GDM1 (cell line): Measurements from ENCODE around the gene CITED2.

Experiments used
- DNase-seq: peaks from one replicate; lab custom pipeline; 2025; lab: John Stamatoyannopoulos, UW

Gene CITED2

DNA sequence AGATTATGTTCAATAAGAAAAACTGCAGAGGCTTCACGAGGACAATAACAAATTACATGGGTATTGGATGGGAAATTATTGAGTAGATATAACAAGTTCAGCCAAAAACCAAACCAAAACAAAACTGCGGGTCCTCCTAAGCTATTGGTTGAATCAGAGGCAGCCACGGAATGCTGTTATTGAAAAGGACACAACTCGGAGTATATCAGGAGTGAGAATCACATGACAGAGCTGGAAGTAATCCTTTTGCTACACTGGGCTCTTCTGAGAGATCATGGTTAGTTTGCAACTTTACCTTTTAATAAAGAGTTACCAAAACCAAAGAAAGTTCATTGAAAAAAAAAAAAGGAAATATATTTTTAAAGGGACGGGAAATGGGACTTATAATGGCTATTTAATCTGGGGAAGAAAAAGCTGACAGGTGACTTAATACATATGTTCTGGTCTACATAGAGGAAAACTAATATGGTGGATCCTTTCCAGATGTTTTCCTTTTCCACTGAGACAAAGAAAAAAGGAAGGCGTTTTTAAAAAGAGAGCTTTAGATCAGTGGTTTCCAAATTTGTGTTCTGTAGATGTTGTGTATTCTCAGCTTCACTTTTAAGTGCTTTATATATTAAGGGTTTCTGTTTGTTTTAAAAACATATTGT lies 6.9 kb upstream of the CITED2 start:
- DNase-seq = no peak

DNA sequence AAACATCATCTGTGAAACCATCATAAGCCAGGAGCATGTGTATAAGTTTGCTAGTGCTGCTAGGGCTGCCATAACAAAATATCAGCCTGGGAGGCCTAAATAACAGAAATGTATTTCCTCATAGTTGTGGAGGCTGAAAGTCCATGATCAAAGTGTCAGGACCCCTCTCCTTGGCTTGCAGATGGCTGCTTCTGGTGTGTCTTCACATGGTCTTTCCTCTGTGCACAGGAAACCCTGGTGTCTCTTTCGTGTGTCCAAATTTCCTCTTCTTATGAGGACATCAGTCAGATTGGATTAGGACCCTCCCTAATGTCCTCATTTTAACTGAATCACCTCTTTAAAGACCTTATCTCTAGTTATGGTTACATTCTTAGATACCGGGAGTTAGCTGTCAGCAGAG lies 6.2 kb upstream of the CITED2 start:
- no peak for DNase-seq

DNA sequence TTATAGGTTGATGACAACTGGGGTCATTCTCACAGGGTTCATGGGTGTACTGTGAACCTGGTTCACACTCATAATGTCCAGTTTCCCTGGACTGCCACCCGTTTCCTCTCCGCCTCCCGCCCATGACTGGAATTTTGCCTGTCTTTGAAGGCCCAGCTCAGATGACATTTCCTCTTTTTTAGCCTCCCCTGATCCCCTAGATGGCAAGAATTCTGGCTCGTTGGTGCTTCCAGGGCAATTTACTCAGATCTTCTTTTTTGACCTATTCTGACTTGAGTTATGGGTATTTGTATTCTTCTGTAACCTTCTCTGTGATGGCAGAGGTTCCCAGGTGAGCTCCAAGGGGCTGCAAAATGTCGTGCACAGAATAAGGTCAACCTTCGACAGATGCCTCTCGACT lies 5.7 kb upstream of the CITED2 start:
- DNase-seq = no peak

DNA sequence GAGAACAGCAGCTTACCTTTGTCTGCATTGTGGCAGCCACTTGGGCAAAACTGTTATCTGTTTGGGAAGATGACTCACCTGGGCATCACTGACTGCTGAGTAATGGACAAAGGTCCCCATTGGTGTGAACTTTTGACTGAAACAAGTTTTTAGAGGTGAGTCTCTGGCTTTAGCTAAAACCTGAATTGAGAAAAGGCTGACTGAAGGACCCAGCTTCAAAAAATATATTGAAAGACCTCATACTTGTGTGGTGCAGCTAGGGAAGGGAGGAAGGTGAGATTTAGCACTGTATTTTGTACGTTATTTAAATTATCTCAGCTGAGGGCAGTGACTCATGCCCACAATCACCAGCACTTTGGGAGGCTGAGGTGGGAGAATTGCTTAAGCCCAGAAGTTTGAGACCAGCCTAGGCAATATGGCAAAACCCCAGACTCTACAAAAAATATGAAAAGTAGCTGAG lies 4.5 kb upstream of the CITED2 start:
- no peak for DNase-seq

DNA sequence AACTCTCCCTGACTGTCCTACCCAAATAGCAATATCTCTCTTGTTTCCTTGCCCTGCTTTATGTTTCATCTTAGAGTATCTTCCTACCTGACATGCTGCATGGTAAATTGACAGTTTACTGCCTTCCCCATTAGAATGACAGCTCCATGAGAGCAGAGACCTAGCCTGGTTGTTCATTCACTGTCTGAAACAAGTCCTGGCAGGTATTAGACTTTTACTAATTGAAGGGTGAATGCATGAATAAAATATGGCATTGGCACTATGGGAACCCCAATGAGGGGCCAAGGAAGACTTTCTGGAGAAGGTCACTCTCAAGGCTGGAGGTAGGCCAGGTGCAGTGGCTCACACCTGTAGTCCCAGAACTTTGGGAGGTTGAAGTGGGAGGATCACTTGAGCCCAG lies 3.8 kb upstream of the CITED2 start:
- DNase-seq = no peak

DNA sequence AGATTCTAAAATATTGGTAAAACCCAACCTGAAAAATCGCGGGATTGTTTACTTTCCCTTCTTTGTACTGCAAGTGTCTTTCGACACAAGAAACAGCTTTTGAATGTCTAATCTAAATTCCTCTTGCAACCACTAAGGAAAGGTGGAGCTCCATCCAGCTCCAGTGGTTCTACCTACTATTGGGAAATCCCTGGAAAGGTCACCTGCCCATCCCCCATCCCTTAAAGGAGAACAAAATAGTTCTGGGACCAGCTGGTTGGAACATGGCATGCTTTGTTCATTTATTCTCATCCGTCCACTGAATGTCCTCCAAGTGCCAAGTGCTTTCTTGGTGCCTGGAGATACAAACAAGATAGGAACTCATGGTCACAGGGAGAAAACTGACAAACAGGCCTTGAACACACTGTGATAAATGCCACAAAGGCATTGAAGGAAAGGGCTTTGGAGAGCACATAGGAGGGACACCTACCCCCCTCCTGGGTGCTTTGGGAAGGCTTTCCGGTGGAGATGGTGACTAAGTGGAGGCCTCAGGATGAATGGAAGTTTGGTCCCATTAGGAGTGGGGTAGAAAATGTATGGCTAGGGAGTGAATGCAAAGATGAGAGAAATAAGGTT lies 2.3 kb upstream of the CITED2 start:
- no peak for DNase-seq

DNA sequence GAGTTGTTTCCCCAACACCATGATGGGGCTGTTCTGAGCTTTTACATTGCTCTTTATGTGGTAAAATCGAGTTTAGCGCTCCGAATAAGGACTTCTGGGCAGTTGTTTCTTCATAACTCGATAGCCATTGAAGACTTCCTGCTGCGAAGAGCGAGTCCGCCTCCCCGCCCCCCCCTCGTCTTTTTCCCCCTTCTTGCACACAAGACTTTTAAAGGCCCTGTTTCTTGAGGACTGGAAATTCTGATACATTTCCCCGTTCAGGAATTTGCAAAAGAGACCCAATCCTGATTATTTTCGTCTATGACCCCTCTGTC lies 1.5 kb upstream of the CITED2 start:
- DNase-seq = peak; percentile 49

DNA sequence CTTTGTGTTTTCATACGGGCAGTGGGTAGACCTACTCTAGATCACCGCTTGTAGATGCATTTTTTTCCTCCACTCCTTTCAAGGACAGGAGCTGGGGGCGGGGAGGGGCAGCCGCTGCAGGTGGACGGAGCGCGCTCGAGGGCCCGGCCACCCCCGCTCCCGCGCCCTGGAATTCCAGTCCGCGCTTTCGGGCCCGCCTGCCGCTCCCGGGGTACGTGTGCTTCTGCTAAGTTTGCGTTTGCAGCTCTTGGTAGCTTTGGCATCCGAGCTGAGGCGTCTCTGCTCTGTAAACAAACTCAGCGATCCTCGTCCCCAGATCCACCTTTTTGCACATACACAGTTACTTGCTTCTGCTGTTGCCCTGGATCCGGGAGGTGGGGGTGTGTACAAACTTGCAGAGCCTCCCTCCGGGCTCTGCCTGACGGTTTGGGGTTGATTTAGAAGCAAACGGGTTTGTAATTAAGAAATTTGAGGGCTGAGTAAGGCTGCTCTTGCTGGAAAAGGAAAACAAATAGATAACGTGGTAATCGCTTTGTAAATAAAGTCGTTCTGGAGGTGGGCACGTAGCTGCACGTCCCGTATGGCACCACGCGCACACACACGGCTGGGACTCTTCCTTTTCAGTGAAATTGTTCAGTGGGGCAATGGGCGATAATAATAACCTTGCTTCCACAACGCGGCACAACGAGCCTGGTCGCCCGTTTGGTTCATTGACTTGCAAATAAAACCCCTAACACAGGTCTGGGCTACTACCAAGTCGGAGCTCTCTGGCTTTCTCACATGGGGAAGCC lies 973 bp upstream of the CITED2 start:
- peak; percentile 94 for DNase-seq

DNA sequence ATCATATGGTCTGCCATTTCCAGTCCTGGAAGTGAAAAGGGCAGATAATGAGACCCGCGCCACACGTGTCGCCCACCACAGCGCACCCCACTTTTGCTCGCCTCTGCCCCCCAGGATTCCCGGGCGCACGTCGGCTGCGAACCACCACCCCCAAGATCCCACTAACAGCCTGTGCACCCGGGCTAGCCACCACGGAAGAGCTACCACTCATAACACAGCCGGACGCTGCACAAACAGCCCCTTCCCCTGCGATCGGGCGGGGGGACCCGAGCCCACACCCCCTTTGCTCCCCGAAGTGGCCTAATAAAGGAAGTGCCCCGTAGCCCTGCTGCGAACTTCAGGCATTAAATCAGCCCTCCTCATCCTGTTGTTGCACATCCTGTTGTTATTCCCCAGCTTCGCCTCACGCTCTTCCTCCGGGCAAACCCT lies 506 bp downstream of the CITED2 start:
- no peak for DNase-seq

DNA sequence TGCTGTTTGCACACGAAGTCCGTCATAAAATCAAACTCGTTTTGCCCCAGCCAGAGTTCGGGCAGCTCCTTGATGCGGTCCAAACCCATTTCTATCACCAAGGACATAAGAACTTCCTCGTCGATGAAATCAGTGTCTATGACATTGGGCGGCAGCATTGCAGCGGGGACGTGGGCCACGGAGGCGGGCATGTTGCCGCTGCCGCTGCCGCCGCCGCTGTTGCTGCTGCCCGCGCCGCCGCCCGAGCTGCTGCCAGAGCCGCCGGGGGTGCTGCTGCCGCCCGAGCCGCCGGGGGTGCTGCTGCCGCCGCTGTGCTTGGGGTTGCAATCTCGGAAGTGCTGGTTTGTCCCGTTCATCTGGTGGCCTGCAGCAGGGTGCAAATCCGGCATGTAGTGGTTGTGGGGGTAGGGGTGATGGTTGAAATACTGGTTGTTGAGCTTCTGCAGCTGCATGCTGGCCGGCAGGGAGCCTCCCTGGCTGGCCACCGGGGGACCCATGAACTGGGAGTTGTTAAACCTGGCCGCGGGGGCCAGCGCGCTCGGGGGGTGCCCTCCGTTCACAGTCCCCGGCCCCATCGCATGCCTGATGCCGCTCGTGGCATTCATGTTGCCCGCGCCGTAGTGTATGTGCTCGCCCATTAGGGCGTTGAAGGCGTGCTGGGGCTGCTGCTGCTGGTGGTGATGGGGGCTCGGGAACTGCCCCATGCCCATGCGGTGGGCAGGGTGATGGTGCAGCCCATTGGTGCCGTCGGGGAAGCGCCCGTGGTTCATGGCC lies 1.1 kb downstream of the CITED2 start:
- peak; percentile 51 for DNase-seq

DNA sequence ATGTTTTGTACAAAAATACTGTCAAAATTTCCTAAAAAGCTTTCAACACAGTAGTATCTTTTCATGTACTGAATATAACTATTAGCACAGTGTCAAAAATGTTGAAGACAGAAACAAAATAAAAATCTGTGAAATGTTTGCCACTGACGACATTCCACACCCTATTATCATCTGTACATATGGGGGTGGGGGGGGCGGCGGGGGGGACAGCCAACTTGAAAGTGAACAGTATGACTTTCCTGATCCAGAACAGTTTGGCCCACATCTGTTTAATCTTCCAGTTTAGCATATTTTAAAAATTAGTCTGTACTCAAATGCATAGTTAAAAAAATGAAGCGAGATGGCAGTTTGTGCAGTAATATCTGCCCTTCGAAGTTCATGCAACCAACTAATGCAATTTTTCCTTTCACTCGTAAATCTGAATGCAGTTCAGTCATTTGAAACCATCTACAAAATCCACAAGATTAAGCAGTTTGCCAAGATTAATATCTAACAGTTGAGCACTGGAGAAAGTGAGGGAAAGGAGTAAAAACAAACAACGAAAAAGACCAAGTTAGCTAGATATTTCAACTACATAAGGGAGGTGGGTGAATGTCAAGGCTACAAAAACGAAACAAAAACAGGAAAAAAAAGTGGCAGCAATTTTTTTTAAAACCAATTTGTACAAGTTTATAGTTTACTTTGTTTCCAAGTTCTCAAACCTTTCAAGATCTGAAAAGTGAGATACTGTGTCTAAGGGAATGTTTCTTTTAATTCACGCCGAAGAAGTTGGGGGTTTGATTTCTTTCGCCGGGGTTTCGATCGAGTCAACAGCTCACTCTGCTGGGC lies 1.9 kb downstream of the CITED2 start:
- DNase-seq = no peak

DNA sequence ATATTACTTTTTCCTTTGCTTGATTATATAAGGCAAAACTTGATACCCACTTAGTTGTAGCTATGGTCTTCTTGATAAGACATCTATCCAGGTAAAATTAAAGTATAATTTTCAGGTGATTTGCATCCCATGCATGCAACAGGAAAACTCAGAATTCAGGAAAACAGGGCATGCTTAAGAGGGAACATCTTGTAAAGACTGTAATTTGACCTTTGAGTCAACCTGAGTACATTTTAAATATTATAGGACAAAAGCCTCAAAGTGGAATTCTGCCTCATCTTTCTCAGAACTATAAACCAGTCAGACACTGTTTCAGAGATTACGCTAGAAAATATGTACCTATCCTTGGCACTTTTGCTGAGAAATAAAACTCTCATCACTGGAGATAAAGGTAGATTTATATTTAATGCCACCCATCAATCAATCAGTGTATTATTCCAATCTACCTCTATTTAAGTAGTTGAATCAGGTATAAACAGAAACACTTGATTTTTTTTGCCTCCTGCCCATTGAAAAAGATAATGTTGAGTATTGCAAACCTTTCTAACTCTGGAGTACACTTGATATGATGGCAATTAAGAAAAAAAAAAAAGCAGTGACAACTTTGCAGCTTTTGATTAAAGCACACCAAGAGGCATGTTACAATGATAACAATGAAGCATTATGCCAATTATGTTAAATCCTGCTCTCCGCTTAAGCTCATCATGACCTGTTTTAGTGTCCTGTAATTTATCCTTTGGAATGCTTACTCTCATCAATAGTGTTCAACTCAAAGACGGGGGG lies 2.8 kb downstream of the CITED2 start:
- DNase-seq = no peak

DNA sequence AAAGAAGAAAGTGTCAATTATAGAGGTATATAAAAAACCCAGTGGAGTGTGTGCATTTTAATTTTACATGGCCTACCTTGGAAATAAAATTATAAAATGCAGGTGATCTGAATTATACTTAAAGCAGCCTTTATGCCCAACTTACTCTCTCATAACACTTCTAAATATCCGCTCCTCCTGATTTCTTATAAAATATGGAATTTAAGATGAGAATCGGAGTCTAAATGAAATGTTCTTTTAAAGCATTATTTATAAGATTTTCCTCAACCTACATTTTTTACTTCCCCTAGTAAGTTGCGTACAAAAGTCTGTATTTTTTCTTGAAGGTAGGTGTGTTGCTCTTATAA lies 3.5 kb downstream of the CITED2 start:
- DNase-seq = no peak

DNA sequence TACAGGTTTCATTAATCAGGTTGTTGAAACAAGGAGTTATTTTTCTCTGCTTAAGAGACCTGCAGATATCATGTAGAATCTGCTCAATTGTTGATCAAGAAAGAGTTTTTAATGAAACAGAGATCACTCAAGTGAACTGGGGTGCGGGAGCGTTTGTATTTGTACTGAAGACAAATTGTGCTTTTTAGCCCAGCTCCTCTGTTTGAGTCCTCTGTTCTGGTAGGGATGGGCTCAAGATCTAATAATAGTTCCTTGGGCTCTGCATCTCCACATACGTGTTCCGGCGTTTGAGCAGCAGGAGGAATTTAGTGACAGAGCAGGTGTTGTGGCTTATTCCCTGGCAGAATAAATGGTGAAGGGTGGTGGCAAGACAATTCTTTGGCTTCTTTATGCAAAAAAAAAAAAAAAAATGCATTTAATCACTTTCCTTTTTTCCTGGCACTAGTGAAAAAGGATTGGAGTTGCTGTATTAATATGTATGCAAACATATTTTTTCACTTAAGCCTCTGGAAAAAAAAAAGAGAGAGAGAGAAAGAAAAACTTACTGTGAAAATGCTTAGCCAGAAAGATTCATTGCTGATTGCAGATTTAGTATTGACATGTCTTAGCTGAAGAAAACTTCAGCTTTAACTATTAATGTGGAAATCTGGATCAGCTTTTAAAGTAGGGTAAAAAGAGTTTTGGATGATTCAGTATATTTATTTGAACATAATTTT lies 4.0 kb downstream of the CITED2 start:
- DNase-seq = no peak

DNA sequence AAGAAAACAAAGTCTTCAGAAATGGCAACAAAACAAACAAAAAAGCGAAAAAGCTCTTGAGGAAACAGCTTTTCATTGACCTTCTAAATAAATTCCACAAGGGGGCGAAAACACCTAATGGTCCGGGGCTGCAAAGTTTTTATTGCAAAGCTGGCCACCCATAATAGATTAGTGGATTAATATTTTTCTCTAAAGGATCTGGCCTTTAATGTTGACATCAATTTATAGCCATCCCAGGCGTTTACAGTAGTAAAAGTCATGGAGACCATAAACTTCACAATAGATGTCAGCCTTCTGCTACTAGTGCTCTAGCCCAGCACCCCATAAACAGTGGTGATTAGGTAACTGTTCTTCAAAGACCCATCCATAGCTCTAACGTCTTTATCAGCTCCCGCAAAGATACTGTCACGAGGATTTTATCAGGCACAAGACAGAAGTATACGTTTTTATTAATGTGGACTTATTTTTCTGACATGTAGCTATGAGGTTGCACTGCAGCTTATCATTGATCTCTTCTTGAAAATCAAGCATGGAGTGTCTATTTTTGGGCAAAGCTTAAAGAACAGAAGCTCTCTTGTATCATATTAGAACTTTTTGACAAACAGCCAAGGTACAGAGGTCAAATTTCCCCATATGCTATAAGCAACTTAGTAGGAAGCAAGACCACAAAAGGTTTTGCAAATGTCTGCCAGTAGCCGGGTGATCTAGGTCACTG lies 4.7 kb downstream of the CITED2 start:
- no peak for DNase-seq

DNA sequence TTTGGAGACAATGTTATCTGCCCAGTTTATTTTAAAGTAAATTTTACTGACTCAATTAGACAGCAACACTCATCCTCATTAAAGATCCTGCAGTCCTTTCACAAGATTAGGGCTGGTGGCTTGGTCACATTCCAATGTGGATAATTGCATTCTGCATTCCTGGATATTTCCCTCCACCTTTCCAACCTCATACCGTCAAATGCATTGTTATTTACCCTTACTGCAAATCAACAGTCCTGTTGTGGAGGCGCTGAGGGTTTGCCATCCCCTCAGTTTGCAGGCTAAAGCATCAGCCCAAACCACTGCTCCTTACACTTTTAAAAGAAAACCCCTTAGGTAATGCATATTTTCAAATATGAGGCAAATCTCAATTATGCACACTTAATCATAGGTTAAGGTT lies 5.4 kb downstream of the CITED2 start:
- no peak for DNase-seq

DNA sequence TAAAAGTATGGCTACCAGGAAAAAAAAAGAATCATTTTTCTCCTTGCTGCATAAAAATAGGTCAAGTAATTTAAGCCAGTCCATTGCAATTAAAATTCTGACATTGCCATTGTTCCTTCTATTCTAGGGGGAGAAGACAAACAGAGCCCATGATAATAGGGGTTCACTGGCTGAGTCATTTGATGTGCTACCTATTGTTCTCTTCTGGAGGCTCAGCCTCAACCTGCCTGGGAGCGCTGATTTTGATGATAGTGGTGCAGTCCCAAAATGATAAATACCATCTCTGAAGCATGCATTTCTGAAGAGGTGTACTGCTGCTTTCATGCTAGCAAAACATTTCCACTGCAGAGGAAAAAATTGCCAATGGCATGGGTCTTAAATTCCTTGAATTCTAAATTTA lies 5.8 kb downstream of the CITED2 start:
- no peak for DNase-seq

DNA sequence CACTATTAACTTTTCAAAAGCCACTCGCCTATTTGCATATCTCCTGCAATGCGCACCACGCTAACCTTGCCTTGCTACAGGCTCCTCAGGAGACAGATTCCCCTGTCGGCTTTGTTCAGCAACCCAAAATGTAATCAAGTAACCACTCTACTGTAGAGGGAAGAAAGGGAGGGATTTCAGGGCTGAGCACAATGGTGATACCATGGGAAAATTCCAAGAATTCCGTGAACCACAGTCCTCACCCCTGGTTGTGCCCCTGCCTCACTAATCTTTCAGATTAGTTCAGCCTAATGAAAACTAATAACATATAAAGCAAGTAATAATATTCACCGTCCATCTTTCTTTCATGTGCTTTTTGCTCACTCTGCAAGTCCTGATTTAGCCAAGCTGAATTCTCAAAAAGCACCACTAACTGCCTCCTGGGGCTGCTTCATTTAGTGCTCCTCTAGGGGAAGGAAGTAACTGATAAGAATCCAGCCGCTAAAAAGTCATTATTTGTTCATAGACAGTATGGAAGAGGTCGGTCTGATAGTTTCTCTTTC lies 6.6 kb downstream of the CITED2 start:
- DNase-seq = peak; percentile 10

DNA sequence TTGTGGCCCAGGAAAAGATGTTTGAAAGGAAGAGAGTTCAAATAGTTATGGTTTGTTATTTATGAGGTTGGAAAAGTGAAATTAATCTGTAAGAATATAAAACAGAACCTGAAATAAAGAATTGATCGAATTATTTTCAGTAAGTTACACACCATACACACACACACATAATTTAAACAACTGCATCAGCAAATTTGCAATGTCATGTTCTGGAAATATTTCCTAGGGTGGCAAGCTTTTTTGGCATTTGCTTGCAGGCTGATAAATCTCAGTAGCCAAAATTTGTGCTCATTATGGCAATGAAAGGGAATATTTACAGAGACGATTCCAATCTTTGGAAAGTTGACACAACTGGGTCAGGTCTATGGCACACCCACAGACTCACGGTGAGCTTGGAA lies 9.5 kb downstream of the CITED2 start:
- DNase-seq = no peak
